Measurements from ENCODE around the gene NKX6-2.
"Not testable (repeated sequence)": the region's sequence is repeated elsewhere in the genome, so short reads cannot be mapped to it uniquely, and the experiment has no call there.

Gene NKX6-2

DNA sequence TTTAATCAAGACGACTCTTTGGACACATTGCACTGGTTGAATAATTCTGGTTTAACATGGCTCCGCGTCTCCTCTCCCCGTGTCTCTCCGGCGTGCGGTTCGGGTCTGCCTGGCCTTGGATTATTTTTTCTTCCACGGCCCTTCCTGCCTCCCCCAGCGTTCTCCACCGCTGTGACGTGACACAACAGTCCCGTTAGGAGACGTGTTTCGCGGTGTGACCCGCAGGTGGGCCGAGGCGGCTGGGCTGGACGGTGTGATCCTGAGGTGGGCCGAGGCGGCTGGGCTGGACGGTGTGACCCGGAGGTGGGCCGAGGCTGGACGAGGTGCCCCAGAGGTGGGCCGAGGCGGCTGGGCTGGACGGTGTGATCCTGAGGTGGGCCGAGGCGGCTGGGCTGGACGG lies 12.0 kb upstream of the NKX6-2 start:
- DNase-seq (ENCODE audit: low read depth in 3 of 3) = not testable (repeated sequence)

DNA sequence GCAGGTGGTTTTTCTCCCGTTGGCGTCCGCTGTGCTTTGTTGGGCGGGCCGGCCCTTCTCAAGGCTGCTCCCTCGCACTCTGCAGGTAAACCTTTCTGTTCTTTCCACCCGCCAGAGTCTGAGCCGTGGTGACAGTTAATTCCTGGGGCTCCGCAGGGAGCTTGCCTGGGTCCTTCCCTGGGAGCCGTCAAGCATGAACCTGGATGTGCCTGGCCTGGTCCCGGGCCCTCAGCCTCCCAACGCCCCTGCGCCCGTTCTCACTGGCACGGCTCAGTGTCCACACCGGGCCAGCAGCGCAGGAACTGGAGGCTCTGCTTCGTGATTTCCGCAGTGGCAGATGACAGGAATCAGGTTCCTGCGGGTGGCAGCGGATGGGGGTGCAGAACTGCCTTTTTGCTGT lies 10.9 kb upstream of the NKX6-2 start:
- no peak for DNase-seq (ENCODE audit: low read depth in 3 of 3)

DNA sequence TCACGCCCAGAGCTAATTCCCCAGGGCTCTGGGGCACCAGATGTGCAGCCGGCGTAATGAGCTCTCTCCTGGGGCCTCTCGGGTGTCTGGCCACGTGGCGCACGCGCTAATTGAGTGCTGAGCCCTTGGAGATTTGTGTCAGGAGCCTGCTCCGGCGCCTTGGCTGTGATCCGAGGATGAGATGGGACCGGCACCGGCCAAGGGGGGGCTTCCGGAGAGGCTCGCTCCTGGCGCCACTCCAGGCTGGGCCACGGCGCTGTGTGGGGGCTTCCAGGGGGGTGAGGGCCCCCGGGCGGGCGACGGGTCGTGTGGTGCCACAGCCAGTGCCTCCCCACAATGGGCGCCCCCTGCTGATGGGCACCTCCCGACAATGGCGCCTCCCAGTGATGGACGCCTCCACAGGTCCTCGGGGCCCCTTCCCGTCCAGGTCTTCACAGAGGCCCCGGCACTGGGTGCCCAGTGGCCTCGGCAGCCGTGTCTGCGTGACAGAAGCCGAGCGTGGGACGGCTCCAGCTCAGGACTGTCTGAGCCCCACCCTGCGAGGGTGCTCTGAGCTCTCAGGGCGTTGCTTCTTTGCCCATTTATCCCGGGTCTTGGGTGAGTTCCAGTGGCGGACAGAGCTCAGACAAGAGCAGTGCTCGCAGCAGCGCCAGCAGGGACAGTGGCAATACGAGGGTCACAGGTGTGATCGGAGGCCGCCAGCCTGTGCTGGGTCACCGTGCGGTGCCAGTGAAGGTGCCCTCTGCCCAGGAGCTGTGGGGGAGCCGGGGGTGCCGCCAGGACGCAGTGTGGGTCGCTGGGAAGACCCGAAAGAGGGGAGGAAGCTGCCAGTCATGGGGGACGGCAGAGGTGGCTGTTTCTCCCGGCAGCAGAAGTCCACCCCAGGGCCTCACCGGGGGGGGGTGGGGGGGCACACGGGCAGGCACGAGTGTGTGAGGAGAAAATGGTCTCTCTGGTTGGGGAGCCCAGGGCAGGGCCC lies 8.2 kb upstream of the NKX6-2 start:
- no peak for DNase-seq (ENCODE audit: low read depth in 3 of 3)

DNA sequence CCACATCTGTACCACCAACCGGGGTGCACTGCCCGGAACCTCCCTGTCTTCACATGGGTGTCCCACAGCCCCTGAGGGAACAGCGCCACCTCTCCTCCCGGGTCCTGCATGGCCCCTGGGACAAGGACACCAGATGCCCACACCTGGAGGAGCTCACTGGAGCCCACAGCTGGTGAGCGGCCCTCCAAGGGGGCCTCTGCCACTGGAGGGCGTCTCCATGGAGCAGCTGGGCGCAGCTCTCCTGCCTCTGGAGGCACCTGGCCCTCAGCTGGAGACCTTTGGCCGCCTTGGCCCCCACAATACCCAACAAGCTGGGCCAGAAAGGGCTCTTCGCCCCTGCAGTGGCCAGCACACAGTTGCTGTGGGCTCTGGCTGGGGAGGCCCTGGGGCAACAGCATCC lies 7.3 kb upstream of the NKX6-2 start:
- no peak for DNase-seq (ENCODE audit: low read depth in 3 of 3)

DNA sequence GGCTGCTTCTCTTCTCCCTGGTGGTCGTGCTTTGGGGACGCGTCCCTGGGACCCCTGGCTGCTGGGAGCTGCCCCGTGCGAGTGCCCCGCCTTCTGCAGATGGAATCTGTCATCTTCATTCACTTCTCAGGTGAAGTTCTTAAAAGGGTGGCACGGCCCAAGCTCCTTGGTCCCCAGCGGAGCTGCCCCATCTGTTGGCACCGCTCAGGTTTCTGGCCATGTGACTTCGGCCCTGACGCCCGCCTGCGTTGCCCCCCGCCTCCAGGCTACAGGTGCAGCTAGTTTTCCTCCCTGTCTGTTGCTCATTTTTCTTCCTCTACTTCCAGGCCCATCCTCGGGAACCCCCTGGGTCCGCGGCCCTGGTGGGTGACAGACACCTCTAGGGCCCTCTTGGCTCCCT lies 6.8 kb upstream of the NKX6-2 start:
- DNase-seq (ENCODE audit: low read depth in 3 of 3) = no peak

DNA sequence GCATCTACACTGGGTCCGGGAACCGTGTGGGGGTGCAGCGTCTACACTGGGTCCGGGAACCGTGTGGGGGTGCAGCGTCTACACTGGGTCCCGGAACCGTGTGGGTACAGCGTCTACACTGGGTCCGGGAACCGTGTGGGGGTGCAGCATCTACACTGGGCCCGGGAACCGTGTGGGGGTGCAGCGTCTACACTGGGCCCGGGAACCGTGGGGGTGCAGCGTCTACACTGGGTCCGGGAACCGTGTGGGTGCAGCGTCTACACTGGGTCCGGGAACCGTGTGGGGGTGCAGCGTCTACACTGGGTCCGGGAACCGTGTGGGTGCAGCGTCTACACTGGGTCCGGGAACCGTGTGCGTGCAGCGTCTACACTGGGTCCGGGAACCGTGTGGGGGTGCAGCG lies 6.2 kb upstream of the NKX6-2 start:
- DNase-seq (ENCODE audit: low read depth in 3 of 3) = not testable (repeated sequence)

DNA sequence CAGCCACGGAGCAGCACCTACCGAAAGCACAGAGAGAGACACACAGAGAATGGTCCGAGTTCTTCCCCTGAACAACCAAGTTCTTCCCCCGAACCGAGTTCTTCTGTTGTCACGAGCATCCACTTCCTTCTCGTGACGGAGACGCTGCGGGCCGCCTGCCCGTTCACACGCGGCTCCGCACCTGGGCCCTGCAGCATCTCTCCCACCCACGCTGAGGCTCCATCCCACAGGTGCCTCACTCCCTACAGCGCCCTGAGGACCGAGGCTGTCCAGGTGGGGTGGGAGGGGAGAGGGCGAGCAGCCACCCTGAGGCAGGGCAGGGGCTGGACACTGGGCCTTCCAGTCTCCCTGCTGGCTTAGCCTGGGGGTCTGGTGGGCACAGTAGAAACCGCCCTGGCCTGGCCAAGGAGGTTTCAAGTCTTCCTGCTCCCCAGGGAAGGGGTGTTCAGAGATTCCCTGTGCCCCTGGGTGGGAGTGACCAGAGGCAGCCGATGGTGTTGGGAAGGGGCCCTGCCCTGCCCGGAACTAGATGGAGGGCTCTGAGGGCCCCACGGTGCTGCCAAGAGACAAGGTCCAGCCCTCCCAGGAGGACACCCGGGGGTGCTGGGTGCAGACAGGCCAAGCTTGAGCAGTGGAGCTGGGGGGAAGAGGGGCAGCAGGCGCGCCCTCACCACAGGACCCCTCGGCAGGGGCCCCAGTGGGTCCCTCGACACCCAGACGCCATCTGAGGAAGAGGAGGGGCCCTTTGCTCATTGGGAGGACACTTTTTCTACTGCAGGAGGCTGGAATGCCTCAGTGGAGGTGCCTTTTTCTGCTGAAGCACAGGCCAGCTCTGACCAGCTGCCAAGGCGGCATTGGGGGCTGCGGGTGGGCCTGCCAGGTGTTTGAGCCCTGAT lies 5.2 kb upstream of the NKX6-2 start:
- DNase-seq (ENCODE audit: low read depth in 3 of 3) = no peak

DNA sequence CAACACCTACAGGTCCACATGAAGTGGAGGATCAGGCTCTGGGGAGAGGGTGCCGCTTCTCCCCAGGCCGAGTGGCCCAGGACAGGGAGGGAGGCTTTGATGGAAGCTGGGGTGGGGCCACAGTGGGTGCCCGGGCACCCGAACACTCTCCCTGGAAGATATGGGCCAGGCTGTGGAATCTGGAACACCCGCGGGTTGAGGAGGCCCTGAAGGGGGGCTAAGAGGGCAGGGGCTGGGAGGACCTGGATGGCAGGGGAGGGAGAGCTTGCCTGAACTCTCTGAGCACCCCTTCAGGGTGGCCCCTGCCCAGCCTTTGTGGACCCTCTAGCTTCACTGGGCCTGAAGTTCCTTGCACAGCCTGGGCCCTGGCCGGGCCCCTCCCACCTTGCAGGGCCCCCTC lies 4.5 kb upstream of the NKX6-2 start:
- no peak for DNase-seq (ENCODE audit: low read depth in 3 of 3)

DNA sequence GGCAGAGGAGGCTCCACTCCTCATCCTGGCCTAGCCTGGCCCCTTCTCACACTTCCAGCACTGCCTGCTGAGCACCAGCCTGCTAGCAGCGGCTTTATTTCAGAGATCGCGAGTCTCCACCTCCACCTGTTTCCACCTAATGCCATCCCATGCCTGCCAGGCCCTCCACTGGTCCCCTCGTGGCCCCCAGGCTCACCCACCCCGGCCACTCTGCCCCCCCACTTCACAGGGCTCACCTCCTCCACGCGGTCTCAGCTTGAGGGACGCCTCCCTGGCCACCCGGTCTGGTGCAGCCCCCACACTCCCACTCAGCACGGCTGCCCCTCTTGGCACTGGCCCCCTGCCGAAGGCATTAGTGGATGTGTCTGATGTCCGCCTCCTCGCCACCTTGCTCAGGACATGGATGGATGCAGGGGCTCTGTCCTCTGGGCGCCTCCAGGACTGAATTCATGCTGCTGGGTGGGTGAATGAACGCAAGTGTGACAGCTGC lies 3.8 kb upstream of the NKX6-2 start:
- no peak for DNase-seq (ENCODE audit: low read depth in 3 of 3)

DNA sequence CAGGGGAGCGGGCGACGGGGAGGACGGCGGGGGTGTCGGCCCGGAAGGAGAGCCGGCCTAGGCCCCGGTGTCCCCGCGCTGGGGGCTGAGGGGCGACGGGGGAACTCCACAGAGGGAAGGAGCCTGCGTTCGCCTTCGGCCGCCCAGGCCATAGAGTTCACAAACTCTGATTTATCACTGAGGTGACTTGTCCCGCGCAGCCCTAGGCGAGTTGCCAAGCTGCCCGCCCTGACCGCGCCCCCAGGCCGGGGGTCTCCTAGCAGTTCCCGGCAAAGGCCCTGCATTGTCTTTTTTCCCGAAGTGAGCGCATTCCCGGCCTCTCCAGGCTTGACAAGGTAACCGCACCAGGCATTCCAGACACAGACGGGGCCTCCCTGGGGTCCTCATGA lies 2.9 kb upstream of the NKX6-2 start:
- DNase-seq (ENCODE audit: low read depth in 3 of 3) = no peak

DNA sequence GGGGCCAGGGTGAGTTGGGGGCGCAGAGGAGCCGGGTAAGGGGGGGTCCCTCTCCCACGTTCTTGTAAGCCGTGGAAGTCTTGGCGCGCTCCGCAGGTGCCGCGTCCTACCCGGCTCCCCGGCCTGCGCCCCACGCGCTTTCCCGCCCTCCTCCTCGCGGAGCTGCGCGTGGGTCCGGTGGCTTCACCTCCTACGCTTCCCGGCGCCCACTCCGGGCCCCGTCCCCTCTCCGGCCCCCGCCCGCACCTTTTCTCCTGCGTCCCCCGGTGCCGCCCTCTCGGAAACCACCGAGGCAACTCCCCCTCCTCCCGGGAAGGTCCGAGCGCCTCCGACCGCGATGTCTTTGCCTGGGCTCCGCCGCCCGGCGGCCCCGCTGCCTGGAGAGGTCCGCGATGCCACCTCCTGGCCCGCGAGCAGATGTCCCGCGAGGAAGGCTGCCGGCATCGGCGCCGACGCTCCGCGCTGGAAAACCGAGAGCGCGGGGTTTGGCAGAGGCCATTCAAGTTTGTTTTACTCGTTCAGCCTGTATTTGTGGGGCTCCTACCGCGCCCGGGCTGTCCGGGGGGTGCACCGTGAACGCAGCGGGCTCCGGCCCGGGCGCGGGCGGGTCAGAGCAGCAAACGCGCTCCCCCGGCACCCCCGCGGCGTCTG lies 2.4 kb upstream of the NKX6-2 start:
- DNase-seq (ENCODE audit: low read depth in 3 of 3) = no peak

DNA sequence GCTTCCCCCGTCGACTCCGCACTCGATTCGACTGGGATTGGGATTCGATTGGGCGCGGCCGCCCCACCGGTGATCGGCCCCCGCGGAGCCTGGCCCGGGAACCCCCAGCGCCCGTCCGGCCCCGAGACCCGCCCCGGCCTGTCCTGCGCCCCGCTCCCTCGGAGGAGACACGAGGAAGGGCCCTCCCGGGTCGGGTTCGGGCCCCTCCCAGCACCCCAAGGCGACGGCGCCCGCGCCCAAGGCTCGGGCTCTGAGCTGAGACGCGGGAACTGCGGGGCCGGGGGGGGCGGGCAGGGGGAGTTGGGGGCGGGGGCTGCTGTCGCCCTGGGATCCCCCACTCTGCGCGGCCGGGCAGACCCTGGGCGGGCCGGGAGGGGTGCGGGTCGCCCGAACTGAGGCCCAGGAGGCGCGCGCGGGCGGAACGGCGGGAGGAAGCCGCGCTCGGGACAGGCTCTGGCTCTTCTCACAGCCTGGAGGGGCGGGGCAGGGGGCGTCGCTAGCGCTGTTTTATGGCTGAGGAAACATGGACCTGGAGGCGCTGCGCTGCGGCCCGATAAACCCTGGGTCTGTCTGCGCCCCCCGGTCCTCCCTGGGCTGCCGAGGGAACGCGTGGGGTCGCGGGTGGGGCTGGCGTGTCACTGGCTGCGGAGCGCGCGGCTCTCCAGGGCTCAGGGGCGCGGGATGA lies 1.7 kb upstream of the NKX6-2 start:
- DNase-seq (ENCODE audit: low read depth in 3 of 3) = no peak

DNA sequence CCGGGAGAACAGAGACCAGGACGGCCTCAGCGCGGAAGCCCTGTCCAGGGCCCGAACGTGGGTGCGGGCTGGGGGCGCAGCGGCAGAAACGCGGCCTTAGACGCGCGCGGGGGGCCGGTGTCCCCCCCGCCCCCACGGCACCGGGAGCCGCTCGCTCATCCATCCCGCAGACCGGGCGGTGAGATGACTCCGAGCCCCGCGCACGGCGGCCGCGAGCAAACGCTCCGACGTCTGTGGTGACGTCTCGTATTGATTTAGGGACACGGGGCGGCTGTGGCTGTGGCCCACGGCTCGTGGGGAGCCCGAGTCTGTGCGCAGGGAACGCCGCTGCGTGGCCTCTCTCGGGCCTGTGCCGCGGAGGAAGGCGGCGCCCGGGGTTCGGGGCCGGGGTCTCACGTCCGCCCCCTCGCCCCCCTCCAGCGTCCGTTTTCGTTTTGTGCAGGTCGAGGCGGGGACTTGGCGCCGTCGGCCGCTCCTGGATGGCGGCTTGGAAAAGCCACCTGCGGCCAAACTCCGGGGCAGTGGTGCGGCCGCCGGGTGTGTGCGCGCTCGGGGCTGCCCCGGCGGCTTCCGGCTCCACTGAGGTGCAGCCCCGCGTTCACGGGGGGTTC lies 1.0 kb upstream of the NKX6-2 start:
- no peak for DNase-seq (ENCODE audit: low read depth in 3 of 3)

DNA sequence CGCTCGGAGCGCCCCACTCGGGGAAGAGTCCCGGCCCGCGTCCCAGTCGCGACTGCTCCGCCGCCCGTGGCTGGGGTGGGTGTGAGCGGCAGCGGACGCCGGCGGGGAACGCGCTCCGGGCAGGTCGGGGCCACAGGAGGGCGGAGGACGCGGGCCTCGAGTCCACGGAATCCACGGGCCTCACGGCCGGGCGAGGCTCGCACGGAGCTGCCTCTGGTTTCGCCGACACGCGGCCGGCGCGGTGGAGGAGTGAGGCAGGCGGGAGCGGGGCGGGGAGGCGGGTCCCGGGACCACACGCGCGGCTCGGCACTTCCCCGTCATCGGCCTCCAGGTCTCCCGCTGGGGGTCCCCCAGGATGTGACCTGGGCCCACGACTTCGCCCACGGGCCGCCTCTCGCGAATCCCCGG lies 533 bp upstream of the NKX6-2 start:
- DNase-seq (ENCODE audit: low read depth in 3 of 3) = no peak

DNA sequence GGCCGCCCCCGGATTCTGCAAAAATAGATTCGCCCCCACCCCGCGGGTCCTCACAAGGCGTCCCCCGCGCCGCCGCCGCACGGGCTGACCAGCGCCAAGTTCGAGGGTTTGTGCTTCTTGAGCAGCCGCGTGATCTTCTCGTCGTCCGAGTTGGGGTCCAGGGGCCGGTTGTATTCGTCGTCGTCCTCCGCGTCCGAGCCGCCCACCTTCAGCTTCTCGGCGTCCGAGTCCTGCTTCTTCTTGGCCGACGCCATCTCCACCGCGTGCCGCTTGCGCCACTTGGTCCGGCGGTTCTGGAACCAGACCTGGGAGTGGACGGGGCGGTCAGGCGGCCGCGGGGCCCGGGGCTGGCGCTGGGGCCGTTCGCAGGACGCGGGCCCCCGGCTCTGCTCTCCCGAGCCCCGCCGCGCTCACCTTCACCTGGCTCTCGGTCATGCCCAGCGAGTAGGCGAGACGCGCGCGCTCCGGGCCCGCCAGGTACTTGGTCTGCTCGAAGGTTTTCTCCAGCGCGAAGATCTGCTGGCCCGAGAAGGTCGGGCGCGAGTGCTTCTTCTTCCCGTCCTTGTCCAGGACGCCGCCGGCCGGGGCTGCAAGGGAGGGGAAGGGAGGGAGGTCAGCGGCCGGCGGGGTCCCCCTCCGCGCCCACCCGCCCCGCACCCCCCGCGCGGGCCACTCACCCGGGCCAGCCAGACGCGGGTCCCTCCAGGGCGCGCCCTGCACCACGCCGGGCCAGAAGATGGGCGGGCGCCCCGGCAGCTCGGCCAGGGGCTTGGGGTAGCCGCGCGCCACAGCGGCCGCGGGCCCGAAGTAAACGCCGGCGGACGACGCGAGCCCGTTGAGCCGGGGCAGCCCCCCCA lies 853 bp downstream of the NKX6-2 start:
- DNase-seq (ENCODE audit: low read depth in 3 of 3) = no peak

DNA sequence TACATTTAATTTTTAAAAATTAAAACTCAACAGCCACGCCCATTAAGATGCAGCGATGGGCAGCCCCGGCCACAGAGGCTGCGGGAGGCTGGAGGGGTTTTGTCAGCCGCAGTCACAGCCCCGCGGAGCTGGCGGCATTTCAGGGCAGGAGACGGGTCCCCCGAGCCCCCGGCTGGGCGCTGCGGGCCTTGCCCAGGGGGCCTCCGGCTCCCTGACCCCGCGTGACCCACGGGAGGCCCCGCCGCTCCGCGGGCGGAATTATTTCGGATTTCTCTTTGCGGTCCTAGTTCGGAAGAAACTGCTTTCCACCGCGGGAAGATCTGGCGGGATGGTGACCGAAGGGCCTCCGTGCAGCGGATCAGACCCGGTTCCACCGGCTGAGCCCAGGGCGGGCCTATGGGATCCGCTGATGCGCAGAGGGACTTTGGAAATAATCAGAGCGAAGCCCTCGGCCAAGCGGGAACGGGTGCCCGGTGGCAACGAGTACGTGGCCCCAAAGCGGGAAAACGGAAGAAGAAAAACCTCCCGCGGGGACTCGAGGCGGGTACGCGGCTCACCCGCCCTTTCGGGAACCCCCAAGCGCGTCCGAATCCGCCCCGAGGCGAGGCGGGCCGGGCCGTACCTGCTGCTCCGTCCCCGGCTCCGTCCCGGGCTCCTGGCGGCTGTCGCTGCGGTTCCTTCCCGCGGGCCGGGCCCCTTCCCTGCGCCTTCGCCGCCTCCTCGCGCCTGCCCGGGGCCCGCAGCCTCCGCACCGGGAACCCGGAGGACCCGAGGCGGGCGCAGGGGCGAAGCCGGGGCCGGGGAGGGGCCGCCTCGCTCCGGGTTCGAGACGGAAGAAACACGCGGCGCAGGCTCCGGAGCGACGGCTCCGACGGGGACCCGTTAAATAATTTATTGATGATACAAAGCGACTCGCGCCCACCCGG lies 1.7 kb downstream of the NKX6-2 start:
- no peak for DNase-seq (ENCODE audit: low read depth in 3 of 3)

DNA sequence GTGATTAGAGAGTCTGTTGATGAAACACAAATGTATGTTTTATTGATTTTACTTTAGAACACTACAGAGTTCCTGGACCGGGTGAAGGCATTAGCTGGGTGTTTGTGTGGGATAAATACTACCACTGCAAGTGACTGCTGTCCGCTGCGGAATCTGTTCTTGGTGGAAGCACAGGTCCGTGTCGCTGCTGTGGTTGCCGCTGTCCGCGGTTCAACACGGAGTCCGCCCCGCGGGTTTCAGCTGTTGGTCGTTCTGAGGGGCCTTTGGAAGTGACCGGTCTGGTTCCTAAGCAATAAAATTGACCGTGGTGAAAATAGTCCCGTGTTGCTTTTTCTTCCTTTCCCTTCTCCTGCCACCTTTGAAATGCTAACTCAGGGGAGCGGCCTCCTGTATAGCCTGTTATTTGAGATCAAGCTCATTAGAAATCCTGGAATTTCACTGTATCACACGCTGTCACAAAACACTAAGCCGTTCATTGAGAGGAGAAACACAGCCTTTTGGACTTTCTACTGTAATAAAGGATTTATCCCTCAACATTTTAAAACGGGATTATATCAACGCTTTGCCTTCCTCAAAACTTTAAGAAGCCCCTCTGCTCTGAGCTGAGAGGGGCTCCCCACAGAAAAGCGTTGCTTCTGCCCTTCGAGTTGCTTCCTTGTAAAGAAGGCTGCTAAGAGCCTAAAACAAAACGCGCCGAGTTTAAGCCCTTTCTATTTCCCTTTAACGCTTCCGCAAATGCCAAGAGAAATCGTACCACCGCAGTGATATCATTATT lies 2.6 kb downstream of the NKX6-2 start:
- no peak for DNase-seq (ENCODE audit: low read depth in 3 of 3)

DNA sequence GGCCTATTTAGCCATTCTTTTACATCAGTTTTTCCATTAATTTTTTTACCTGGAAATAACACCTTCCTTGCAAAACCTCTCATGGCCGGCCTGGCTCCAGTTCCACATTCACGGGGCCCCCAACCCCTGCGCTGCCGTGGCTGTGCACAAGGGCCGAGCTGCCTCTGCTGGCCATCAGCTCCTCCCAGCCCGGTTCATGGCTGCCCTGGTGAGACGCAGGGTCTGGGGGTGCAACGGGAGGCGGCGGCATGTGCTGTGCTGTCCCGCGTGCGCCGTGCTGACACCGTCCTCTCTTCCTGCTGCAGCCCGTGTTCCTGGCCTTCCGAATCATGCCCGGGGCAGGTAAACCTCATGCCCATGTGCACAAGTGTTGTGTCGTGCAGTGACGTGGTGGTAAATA lies 4.4 kb downstream of the NKX6-2 start:
- DNase-seq (ENCODE audit: low read depth in 3 of 3) = no peak

Measured in stimulated activated CD4-positive, alpha-beta T cell treated with anti-CD3 and anti-CD28 coated beads, TNF-alpha, amount 100 ng/mL, for 48 hours (primary cell).